ENCODE results near the gene TUBB6. TPM values are rescaled to one million over a fixed set of nuclear protein-coding genes. Genes with fewer than 3 reads are reported as not detected.

TUBB6 gene
- total RNA-seq = 100 to 1,000 TPM; 197 to 316 (median 302) TPM

- peaks cover 0 to 8% of the 10 kb centered on the region in 2 donors for H3K9me3 ChIP-seq
- intact Hi-C loops (cut with DNase I; ENCODE audit: low total_unique reads) = no loop called here
- no peaks in the 10 kb centered on the region for H3K4me1 ChIP-seq
- H3K4me3 ChIP-seq = peak within 1 kb of the TSS; percentile 69 to 96 (median 79)
- DNase-seq (ENCODE audit: low spot score in 2 of 2) = peak in 1 of 2 donors; percentile 61
- peak in 1 of 3 donors; percentile 36 for TF ChIP-seq POLR2AphosphoS5 (IDR thresholded peaks at IDR 0.05)
- no peak for TF ChIP-seq CTCF (IDR thresholded peaks at IDR 0.05)
- no peaks in the 10 kb centered on the region for H3K36me3 ChIP-seq
- no peaks in the 10 kb centered on the region for H3K27me3 ChIP-seq
- H3K27ac ChIP-seq = peak within 1 kb of the TSS; percentile 87 to 99
These were observed at the start of gene TUBB6 for GRCh38 chr18:12307701-12308385. TUBB6 (plus strand) TSS chr18:12308241; CDS start chr18:12308293, 52 bp downstream.

GRCh38 chr18:12258719-12259705 is 49.0 kb upstream of the TUBB6 start:
- Histone ChIP-seq H3K4me3 (no peak overlapping the region), H3K27me3 (peaks cover 5 to 9% of the 10 kb centered on the region in 2 donors), H3K27ac (no peak overlapping the region), H3K36me3 (no peaks in the 10 kb centered on the region), H3K4me1 (peaks cover 0 to under 1% of the 10 kb centered on the region in 2 donors), H3K9me3 (no peaks in the 10 kb centered on the region)
- TF ChIP-seq CTCF (IDR thresholded peaks at IDR 0.05) (no peak), POLR2A (IDR thresholded peaks at IDR 0.05) (no peak), POLR2AphosphoS5 (IDR thresholded peaks at IDR 0.05) (no peak)
- no peak for DNase-seq (ENCODE audit: low spot score in 2 of 2)
- intact Hi-C loops (cut with DNase I; ENCODE audit: low total_unique reads) = no loop called here

GRCh38 chr18:12262748-12263147 is 45.3 kb upstream of the TUBB6 start:
- TF ChIP-seq CTCF (IDR thresholded peaks at IDR 0.05) (no peak), POLR2AphosphoS5 (IDR thresholded peaks at IDR 0.05) (no peak), POLR2A (IDR thresholded peaks at IDR 0.05) (no peak)

GRCh38 chr18:12264864-12265263 is 43.2 kb upstream of the TUBB6 start:
- intact Hi-C loops (cut with DNase I; ENCODE audit: low total_unique reads) = no loop called here
- Histone ChIP-seq H3K4me3 (no peak overlapping the region), H3K27me3 (no peaks in the 10 kb centered on the region), H3K9me3 (no peaks in the 10 kb centered on the region), H3K4me1 (no peaks in the 10 kb centered on the region), H3K27ac (no peak overlapping the region), H3K36me3 (no peaks in the 10 kb centered on the region)
- TF ChIP-seq POLR2AphosphoS5 (IDR thresholded peaks at IDR 0.05) (no peak), POLR2A (IDR thresholded peaks at IDR 0.05) (no peak), CTCF (IDR thresholded peaks at IDR 0.05) (no peak)
- DNase-seq (ENCODE audit: low spot score in 2 of 2) = no peak

More at GRCh38 chr18:12262748-12263147, 45.3 kb upstream of the TUBB6 start:
- Histone ChIP-seq H3K4me3 (no peak overlapping the region), H3K9me3 (no peaks in the 10 kb centered on the region), H3K4me1 (no peaks in the 10 kb centered on the region), H3K27ac (no peak overlapping the region), H3K27me3 (no peaks in the 10 kb centered on the region), H3K36me3 (no peaks in the 10 kb centered on the region)
- intact Hi-C loops (cut with DNase I; ENCODE audit: low total_unique reads) = no loop called here
- DNase-seq (ENCODE audit: low spot score in 2 of 2) = no peak

All from breast epithelium (tissue), 4 donors.